Adrenal gland (tissue), 12 donors: ENCODE results near the gene SLC22A16. TPM values are rescaled to one million over a fixed set of nuclear protein-coding genes. Genes with fewer than 3 reads are reported as not detected.

Experiments
- DNase-seq, 7 donors: peaks; one replicate each; pipeline ENCODE4 v3.0.0-alpha.2; 2019 to 2020
- H3K27ac ChIP-seq, 5 donors: fragments of 200-600 bp; sonication (generic) in 4 of 5; 1 replicate in 3 of 5; 2 replicates in 2 of 5; pipeline versions ENCODE4 v1.5.1 to v1.8.0; 2016 to 2020; ENCODE audit warnings: mild to moderate bottlenecking in 1 of 5
- H3K27me3 ChIP-seq: fragments of 200-600 bp; 2 replicates; pipeline ENCODE4 v1.8.0; 2021
- H3K36me3 ChIP-seq, 2 donors: fragments of 200-600 bp; replicated peaks in 1 of 2; 1 replicate in 1 of 2; 2 replicates in 1 of 2; pipeline versions ENCODE4 v1.5.1 to v1.8.0; 2018 to 2022
- H3K4me1 ChIP-seq, 2 donors: fragments of 200-600 bp; replicated peaks in 1 of 2; 1 replicate in 1 of 2; 2 replicates in 1 of 2; pipeline versions ENCODE4 v1.5.1 to v1.8.0; 2018 to 2021
- H3K4me3 ChIP-seq, 4 donors: fragments of 200-600 bp; sonication (generic) in 3 of 4; one replicate each; pipeline ENCODE4 v1.5.1; 2016 to 2018
- H3K9me3 ChIP-seq, 3 donors: fragments of 200-600 bp; sonication (generic) in 1 of 3; replicated peaks in 1 of 3; 1 replicate in 2 of 3; 2 replicates in 1 of 3; pipeline versions ENCODE4 v1.5.1 to v1.8.0; 2016 to 2021
- CTCF ChIP-seq, 6 experiments: fragments of 450-650 bp in 4 of 6; fragments of 200-600 bp in 2 of 6; sonication (generic) in 1 of 6; IDR thresholded peaks; 1 replicate in 5 of 6; 2 replicates in 1 of 6; pipeline versions ENCODE4 v1.5.1 to v1.8.0; 2016 to 2021; ENCODE audit warnings: antibody characterized with exemption in 6 of 6, mild to moderate bottlenecking in 2 of 6, moderate library complexity in 1 of 6
- POLR2A ChIP-seq, 2 donors: fragments of 450-650 bp; IDR thresholded peaks; one replicate each; pipeline ENCODE4 v1.6.1; 2017; ENCODE audit warnings: antibody characterized with exemption in 2 of 2, mild to moderate bottlenecking in 2 of 2, moderate library complexity in 1 of 2
- WGBS, 4 donors: extraction: QIAGEN DNeasy Blood & Tissue Kit in 2 of 4; methylation state at CpG; one replicate each; pipeline versions ENCODE4 v1.1.5 to v1.1.7; 2013 to 2017; 5-methylcytosine and 5-hydroxymethylcytosine counted together
- intact Hi-C, 2 donors: fragments of 100-400 bp; cut with DNase I; formaldehyde crosslinking; loops; one replicate each; pipeline versions ENCODE4 v1.14.1 to v1.15.0; 2022 to 2023
- polyA plus RNA-seq, 3 donors: library from polyadenylated mRNA; stranded (reverse); fragments of 200-250 nt in 2 of 3; fragments of 350-450 nt in 1 of 3; fragmentation: Illumina TruSeq in 1 of 3; extraction: RNeasy Lipid Tissue Mini Kit (QIAGEN cat#74804) in 1 of 3; gene quantifications; one replicate each; pipeline ENCODE4 v1.2.3, GENCODE V29; 2013 to 2014
- total RNA-seq, 9 donors: library from RNA; depleted of rRNA in 4 of 9; stranded (reverse); fragments of >200 nt in 4 of 9; fragments of 120-200 nt in 1 of 9; fragmentation: NEBNext Ultra II Directional in 1 of 9; extraction: Animal tissue kit (Norgen Biotek cat#: 25700) in 1 of 9; gene quantifications; one replicate each; pipeline versions ENCODE4 v1.1.0 to v1.2.4, GENCODE V29; 2013 to 2023
- donor health status: healthy with polysubstance abuse.
- donor health status: Bipolar disorder and iron deficiency.
- donor health status: DM: yes; HTN: yes; CAD: no.
- donor health status: DM: no; HTN: no; CAD: no.
- donor health status: DM: no; HTN: no; CAD: no.
- donor health status: DM: yes; HTN: yes; CAD: no.

The SLC22A16 gene
- total and polyA plus RNA-seq, 12 donors = 0.11 to 1.6 (median 0.34) TPM; not detected in 7

- Histone ChIP-seq H3K36me3 (no peaks in the 10 kb centered on the region), H3K9me3 (no peaks in the 10 kb centered on the region), H3K27ac (no peak overlapping the region), H3K4me1 (peaks cover 0 to 4% of the 10 kb centered on the region in 2 donors), H3K4me3 (no peak overlapping the region), H3K27me3 (no peaks in the 10 kb centered on the region)
- intact Hi-C loops = loop anchor here (5.0 to 10.0 kb wide), 5 partner anchors 205 to 685 kb away; partner anchors contain the start of gene CDC40 (in 1 of the 2)
- DNase-seq = no peak
- 74 to 86% (median 81%) methylated on average over 4 of the region's 4 CpGs for WGBS, 4 donors
- no peak for TF ChIP-seq POLR2A (IDR thresholded peaks at IDR 0.05)
- no peak for TF ChIP-seq CTCF (IDR thresholded peaks at IDR 0.05)
Measured at GRCh38 chr6:110389689-110390382, 86.6 kb downstream of the SLC22A16 start.

DNA sequence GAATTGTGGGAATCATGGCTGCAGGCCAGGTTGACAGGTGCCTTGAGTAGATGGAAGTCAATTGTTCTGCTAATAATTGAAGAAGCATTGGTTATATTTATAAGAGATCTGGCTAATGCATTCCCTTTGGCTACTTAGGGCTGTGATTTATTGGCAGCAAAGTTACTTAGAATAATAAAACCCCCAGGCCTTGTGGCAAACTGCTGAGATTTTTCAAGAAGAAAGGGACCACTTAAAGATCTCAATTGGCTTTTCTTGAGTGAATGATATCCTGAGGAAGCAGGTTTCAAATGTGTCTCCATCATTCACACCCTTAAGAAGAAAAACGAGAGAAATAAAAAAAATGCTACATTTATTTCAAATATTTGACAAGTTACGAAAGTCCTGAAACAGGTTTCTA, 88.4 kb downstream of the SLC22A16 start:
- 75 to 87% (median 85%) methylated on average over 2 of the region's 2 CpGs for whole genome bisulfite sequencing, 4 donors
- DNase-seq = no peak
- Histone ChIP-seq H3K9me3 (no peaks in the 10 kb centered on the region), H3K36me3 (no peaks in the 10 kb centered on the region), H3K4me3 (no peak overlapping the region), H3K27me3 (no peaks in the 10 kb centered on the region), H3K4me1 (peaks cover 0 to 4% of the 10 kb centered on the region in 2 donors), H3K27ac (no peak overlapping the region)
- TF ChIP-seq POLR2A (IDR thresholded peaks at IDR 0.05) = no peak
- TF ChIP-seq CTCF (IDR thresholded peaks at IDR 0.05) = no peak
- intact Hi-C loops = loop anchor here in 1 of 2 donors (5.0 kb wide), 1 partner anchor 216 kb away; no protein-coding TSS in a partner anchor

DNA sequence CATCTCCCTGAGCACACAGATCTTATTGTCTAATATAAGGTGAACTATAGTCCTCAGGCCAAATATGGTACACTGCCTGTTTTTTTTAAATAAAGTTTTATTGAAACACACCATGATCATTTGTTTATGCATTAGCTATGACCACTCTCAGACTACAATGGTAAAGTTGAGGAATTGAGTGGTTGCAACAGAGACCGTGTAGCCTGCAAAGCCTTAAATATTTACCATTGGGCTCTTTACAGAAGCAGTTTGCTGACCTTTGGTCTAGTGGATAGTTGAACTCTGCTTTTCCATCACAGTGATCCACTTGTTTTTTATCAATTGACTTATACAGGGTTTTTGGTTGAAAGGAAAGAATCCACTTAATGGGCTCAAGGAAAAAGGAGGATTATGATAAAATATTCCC, 91.0 kb downstream of the SLC22A16 start:
- peaks cover 0 to 4% of the 10 kb centered on the region in 2 donors for H3K4me1 ChIP-seq
- H3K27ac ChIP-seq = no peak overlapping the region
- no peak overlapping the region for H3K4me3 ChIP-seq
- intact Hi-C loops = loop anchor here in 1 of 2 donors (5.0 kb wide), 1 partner anchor 213 kb away; no protein-coding TSS in a partner anchor
- no peaks in the 10 kb centered on the region for H3K36me3 ChIP-seq
- H3K9me3 ChIP-seq = no peaks in the 10 kb centered on the region
- H3K27me3 ChIP-seq = no peaks in the 10 kb centered on the region
- 83 to 96% (median 93%) methylated on average over 1 of the region's 1 CpG for WGBS, 4 donors
- TF ChIP-seq CTCF (IDR thresholded peaks at IDR 0.05) (no peak), POLR2A (IDR thresholded peaks at IDR 0.05) (no peak)
- DNase-seq = no peak

- TF ChIP-seq POLR2A (IDR thresholded peaks at IDR 0.05) = no peak
- TF ChIP-seq CTCF (IDR thresholded peaks at IDR 0.05) = no peak
- Histone ChIP-seq H3K4me1 (no peaks in the 10 kb centered on the region), H3K4me3 (no peak overlapping the region), H3K27me3 (no peaks in the 10 kb centered on the region), H3K36me3 (no peaks in the 10 kb centered on the region), H3K27ac (no peak overlapping the region), H3K9me3 (no peaks in the 10 kb centered on the region)
- intact Hi-C loops = no loop called here
- 83 to 91% (median 87%) methylated on average over 5 to 9 of the region's 9 CpGs for WGBS, 4 donors
- no peak for DNase-seq
Measured at GRCh38 chr6:110378552-110378951, 97.9 kb downstream of the SLC22A16 start.

Other genes starting within 250 kb of the SLC22A16 start
- gene METTL24, start 118.3 kb downstream of the SLC22A16 start, total RNA-seq = 1 to 10 TPM in 8 of 9 donors, not detected in 1; 1.1 to 5.0 (median 3.0) TPM
- under 1 TPM; 0.20 to 0.97 (median 0.90) TPM for gene METTL24, start 118.3 kb downstream of the SLC22A16 start, polyA plus RNA-seq
- gene DDO, start 61.0 kb downstream of the SLC22A16 start, total RNA-seq = 10 to 100 TPM in 5 of 9 donors, 1 to 10 TPM in 4; 4.4 to 19.1 (median 10.8) TPM
- 10 to 100 TPM in 1 of 3 donors, 1 to 10 TPM in 2; 5.1 to 13.4 (median 5.8) TPM for gene DDO, start 61.0 kb downstream of the SLC22A16 start, polyA plus RNA-seq